Measurements from ENCODE around the gene NETO1.

The NETO1 gene

GRCh38 chr18:72720116-72720515 lies 147.7 kb downstream of the NETO1 start:
- DNase-seq: no peak

GRCh38 chr18:72704202-72704601 lies 163.6 kb downstream of the NETO1 start:
- no peak for DNase-seq

- peak; percentile 9 for DNase-seq
These were observed 166.7 kb downstream of the NETO1 start for GRCh38 chr18:72700961-72701710.

GRCh38 chr18:72697706-72698105 lies 170.1 kb downstream of the NETO1 start:
- DNase-seq: no peak

GRCh38 chr18:72692595-72692994 lies 175.2 kb downstream of the NETO1 start:
- DNase-seq: no peak
